OCI-M2 (cell line): ENCODE data around the gene PYCR2.
A peak's percentile ranks its signal among the peaks of the same experiment; 100 is the strongest.
"Not testable (repeated sequence)": the region's sequence is repeated elsewhere in the genome, so short reads cannot be mapped to it uniquely, and the experiment has no call there.

Experiments used
- DNase-seq: peaks from one replicate; lab custom pipeline; 2025; ENCODE audit not compliant: unreplicated experiment; lab: John Stamatoyannopoulos, UW

PYCR2 gene

DNA sequence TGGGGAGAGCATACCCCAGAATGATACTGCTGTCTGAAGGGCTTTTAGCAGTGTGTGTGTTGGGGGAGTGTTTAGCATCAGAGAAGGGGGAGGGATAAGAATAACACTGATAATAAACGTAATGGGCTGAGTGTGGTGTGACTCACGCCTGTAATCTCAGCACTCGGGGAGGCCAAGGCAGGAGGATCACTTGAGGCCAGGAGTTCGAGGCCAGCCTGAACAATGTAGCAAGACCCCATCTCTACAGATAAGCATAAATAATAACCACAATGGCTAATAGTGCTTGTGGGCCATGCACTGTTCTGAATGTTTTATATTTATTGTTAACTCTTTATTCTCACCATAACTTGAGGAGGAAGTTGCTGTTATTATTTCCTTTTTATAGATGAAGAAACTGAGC is 19.5 kb upstream of the PYCR2 start:
- no peak for DNase-seq

GRCh38 chr1:225942574-225942973 is 18.5 kb upstream of the PYCR2 start:
- no peak for DNase-seq

GRCh38 chr1:225941942-225942222 is 17.8 kb upstream of the PYCR2 start:
- no peak for DNase-seq

DNA sequence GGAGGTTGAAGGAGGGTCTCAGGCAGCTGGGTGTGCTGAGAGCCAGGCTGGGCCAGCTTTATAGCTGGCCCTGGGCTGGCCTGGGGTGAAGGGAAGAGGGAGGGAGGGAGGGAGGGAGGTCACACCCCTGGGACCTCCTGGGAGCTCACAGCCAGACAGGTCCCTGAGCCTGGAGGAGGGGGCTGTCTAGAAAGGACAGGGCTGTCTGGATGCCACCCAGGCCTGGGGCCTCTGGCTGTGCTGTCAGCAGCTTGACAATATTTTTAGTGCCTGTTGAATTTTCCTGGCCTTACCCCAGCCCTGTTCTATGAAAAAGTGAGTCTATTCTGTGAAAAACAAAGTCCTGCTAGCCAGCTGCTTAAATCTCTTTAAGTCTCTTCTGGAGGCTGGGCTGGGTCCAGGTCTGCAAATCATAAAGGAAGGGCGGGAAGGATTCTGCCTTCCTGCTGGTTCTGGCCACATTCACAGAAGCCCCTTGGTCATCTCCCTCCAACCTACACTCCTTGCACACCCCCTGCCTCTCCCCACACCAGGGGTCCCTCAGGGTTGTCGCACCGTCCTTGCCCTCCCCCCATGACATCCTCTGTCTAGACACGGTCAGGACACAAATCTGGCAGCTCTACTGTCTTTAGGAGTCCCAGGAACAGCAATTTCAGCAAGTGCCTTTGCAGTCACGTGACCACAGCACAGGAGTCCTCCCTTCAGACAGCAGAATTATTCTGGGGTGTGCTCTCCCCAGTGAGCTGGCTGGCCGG is 17.3 kb upstream of the PYCR2 start, which contains the start of gene LEFTY2:
TSS of gene LEFTY2 (minus strand) at position 34 of the 755 bp plus-strand sequence. CDS start 80 bp downstream, outside the sequence.
- no peak for DNase-seq

GRCh38 chr1:225940385-225941151 is 16.5 kb upstream of the PYCR2 start:
- DNase-seq, result no peak

GRCh38 chr1:225939939-225940310 is 15.9 kb upstream of the PYCR2 start:
- not testable (repeated sequence) for DNase-seq

- DNase-seq, result not testable (repeated sequence)
Measured at GRCh38 chr1:225939097-225939938, 15.3 kb upstream of the PYCR2 start.

GRCh38 chr1:225937048-225937968 is 13.3 kb upstream of the PYCR2 start:
- no peak for DNase-seq

DNA sequence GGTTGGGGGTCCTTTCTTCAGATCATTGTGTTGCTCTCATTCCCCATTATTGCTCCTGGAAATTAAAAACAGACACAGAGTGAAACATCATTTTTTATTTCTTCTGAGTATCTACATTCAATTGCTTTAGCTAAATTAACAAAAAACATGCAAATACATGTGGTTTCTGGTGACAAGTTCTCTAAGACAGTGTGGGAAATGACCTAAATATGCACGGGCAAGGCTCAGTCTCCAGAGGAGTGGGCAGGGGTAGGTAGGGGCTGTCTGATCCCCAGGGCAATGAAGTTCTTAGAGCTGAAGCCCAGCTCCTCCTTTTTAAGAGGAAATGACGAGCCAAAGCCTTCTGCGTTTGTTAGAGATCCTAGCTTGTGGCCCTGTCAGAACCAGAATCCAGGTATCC is 12.5 kb upstream of the PYCR2 start:
- DNase-seq, result no peak

DNA sequence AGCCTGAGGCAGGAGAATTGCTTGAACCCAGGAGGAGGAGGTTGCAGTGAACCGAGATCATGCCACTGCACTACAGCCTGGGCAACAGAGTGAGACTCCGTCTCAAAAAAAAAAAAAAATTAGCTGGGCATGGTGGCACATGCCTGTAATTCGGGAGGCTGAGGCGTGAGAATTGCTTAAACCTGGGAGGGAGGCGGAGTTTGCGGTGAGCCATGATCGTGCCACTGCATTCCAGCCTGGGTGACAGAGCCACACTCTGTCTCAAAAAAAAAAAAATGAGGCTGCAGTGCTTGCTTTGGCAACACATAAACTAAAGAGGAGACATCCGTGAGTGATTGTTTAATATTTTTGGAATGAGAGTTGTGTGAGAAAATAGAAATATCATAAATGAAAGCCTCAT is 12.0 kb upstream of the PYCR2 start:
- DNase-seq, result not testable (repeated sequence)

DNA sequence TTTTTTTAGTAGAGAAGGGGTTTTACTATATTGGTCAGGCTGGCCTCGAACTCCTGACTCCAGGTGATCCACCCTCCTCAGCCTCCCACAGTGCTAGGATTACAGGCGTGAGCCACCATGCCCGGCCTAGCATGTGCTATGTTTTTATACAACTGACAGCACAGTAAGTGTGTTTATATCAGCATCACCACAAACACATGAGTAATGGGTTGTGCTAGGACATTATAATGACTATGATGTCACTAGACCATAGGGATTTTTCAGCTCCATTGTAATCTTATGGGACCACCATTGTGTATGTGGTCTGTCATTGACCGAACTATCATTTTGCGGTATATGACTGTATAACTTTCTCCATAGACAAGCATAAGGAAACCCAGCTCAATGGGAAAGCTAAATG is 10.7 kb upstream of the PYCR2 start:
- DNase-seq, result no peak

GRCh38 chr1:225933072-225933471 is 9.0 kb upstream of the PYCR2 start:
- DNase-seq, result no peak

- DNase-seq, result no peak
Measured at GRCh38 chr1:225931270-225932136, 7.5 kb upstream of the PYCR2 start.

- no peak for DNase-seq
Measured at GRCh38 chr1:225930566-225930965, 6.5 kb upstream of the PYCR2 start.

DNA sequence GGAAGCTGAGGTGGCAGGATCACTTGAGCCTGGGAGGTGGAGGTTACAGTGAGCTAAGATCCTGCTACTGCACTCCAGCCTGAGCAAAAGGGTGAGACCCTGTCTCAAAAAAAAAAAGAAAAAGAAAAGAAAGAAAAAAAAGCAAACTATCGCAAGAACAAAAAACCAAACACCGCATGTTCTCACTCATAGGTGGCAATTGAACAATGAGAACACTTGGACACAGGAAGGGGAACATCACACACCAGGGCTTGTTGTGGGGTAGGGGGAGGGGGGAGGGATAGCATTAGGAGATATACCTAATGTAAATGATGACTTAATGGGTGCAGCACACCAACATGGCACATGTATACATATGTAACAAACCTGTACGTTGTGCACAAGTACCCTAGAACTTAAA is 5.4 kb upstream of the PYCR2 start:
- DNase-seq, result not testable (repeated sequence)

DNA sequence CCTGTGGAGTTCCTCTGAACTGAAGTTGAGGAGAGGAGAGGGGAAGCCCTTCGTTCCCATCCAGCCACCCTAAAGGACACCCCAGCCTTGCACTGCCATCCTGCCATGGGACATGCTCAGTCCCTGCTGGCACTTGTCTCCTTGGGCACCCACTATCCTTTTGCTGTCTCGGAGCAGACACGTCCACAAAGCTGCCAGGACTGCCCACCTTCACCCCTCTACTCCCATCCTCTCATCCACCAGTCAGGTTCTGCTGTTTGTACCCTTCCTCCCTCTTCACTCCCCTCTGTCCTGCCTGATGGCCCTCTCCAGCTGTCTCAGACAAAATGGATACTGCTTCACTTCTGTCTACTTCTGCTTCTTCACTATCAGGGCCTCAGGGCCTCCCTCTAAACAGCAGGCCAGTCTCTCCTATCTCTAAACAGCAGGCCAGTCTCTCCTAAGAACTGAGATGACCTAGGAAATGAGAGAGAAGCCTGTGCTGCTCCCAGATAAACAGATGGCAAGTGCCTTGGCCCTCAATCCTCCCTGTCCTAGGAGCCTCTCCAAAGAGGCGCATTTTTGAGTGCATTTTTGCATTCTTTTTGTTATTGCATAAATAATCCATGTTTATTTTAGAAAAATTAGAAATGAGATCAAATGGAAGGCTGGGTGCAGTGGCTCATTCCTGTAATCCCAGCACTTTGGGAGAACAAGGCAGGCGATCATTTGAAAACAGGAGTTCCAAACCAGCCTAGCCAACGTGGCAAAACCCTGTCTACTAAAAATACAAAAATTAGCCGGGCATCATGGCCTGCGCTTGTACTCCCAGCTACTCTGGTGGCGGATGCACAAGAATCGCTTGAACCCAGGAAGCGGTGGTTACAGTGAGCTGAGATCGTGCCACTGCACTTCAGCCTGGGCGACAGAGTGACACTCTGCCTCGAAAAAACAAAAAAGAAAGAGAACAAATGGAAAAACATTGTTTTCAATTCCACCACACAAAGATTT is 4.4 kb upstream of the PYCR2 start:
- DNase-seq, result peak; percentile 48

- no peak for DNase-seq
Measured at GRCh38 chr1:225926551-225927113, 2.6 kb upstream of the PYCR2 start.

- DNase-seq, result no peak
Measured at GRCh38 chr1:225923381-225923691, 714 bp downstream of the PYCR2 start.
